HG03460 (cell line): Measurements from ENCODE around the gene MAD1L1.

Experiments used
- ATAC-seq: cut with Tn5 transposase; IDR thresholded peaks from one replicate; pipeline ENCODE4 v1.9.1; 2021; ENCODE audit not compliant: unreplicated experiment

MAD1L1 gene

GRCh38 chr7:2018569-2019460, 213.9 kb downstream of the MAD1L1 start:
- ATAC-seq = no peak

DNA sequence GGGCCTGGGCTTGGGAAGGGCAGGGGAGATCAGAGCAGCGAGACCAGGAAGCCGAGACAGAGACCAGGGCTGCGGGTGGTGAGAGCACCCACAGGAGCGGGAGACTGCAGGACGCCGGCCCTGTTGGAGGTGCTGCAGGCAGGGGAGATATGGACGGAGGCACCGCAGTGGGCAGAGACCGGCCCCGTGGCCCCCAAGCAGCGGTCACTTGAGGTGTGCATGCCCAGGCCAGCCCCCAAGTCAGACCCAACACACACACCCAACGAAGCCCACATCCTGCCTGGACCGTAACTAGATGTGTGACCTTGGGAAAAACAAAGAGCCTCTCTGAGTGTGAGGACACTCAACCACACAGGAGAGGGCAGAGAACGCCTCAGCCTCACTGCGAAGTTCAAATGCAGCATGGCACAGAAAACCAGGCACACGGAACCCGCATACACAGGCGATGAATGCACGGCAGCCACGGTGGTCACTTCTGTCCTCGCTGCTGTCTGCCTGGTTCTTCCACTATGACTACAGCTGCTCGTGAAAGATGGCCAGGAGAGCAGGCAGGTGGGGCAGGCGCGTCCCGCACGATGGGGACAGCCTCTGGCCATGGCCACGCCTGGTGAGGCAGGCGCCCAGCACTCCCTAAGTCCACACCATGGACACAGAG, 214.7 kb downstream of the MAD1L1 start:
- no peak for ATAC-seq

GRCh38 chr7:2017481-2017891, 215.3 kb downstream of the MAD1L1 start:
- ATAC-seq = no peak

DNA sequence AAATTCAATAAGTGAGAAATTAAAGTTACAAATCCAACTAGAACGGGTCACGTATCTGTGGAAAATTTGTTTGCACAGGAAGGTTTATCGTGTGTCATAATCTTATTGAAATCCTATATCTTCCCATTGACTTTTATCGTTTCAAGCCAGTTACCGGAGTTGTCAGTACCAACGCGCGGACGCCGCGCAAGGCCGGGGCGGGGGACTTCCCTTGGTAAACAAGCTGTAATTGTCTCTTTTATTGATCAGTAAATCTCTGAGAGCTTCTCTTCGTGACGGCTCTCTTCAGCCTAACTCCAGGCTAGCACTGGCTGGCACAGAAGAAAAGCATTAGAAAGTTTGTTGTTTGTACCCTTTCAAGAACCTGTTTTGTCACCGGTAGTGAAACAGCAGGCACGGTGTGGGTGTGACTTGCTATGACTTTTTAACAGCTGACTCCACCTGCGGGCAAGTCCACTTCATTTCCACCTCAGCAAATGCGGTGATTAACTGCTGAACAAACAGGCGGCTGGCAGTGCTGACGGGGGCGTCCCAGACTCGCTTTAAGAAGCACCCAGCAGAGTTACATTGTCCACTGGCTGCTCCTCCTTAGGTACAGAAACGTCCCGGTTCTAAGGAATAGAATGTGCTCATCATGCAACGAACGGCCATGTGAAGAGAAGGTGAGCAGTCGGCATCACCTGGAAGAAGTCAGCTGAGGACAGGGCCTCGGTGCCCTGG, 215.8 kb downstream of the MAD1L1 start:
- ATAC-seq = no peak

DNA sequence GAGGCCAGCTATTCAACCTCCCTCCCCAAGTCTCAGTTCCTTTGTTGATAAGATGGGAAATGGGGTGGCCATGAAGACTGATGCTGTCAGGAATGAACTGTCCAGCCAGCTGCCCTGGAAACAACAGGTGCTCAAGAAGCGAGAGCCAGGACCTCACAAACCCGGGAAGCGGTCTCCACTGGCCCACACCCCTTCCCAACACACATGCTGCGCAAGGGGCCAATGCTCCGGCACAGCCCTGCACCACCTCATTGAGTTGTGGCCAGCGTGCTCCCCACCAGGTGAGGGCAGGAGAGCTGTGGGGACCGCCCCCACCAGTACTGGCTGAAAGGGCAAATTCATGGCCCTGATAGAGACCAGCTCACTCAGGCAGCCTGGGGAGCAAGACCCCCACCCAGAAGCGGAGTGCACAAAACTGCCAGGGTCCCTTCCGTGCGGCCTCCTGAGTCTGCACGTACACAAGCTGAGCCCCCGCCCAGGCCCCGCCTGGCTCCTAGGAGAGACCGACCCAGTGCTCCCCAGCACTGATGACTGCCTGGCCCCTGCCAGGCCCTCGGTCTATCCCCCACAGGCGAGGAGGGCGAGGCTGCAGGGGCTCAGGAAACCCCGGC, 216.6 kb downstream of the MAD1L1 start:
- no peak for ATAC-seq

DNA sequence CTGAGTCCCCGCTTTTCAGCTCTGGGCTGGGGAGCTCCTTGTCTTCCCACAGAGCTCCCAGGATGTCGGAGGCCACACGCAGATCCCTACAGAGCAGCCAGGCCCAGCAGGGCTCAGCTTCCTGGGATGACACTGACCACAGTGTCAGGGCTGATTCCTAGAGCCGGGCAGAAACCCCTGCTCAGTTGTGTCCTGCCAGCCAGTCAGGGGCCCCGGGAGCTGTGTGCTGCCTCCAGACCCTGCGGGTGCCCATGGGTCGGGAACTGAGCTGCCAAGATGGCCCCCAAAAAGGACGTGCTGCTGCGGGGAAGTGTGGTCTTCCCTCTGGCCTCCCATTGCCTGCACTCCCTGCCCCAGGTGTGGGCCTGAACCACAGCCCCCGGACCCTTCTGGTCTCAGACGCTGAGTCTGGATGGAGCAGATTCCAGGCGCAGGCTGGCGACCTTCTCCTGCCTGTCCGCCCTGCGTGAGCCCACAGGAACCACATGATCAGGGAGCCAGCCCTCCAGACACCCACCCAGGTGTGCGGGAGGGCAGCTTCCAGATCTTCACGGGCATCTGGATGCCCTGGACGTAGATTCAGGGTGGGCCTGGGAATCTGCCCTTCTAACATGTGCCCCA, 217.4 kb downstream of the MAD1L1 start:
- ATAC-seq = no peak

GRCh38 chr7:2014391-2015241, 218.1 kb downstream of the MAD1L1 start:
- no peak for ATAC-seq

DNA sequence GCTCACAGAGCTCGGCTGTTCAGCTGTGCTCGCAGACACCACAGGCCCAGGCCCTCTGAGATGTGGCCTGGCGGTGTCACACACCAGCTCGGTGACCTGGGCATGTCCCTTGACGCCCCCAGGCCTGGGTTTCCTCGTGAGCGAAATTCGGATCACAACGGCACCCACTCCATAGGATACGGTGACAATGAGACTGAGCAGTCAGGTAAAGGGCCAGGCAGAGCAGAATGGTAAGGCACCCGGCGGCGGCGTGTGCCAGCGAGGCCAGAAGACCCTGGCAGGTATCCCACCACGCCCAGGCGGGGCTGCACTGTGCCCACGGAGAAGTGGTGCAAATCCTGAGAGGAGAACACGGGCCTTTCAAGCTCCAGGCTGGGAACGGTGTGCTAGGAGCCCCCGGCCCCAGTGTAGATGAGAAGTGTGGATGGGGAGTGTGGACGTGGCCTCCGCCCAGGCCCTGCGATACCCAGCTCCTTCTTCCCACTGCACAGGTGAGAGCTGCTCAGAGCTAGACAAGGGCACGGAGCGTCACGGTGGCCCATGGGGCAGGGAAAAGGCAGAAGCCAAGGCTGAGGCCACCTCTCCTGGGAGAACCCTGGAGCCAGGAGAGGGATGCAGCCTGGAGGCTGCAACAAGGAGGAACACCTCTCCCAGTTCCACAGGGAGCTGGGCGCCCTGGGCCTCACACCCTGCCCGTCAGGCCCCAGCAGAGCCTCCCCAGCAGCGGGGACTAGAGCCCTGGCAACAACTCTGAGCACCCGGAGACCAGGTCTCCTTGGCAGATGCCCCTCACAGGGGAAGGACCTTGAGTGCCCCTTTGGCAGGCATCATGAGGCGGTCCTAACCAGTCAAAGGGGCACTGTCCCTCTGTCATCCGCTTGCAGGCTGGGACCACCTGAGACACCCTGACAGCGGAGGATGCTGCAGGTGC, 219.1 kb downstream of the MAD1L1 start:
- no peak for ATAC-seq

- ATAC-seq = no peak
Measured at GRCh38 chr7:2012981-2013380, 219.8 kb downstream of the MAD1L1 start.

- ATAC-seq = no peak
Measured at GRCh38 chr7:2012044-2012900, 220.5 kb downstream of the MAD1L1 start.

DNA sequence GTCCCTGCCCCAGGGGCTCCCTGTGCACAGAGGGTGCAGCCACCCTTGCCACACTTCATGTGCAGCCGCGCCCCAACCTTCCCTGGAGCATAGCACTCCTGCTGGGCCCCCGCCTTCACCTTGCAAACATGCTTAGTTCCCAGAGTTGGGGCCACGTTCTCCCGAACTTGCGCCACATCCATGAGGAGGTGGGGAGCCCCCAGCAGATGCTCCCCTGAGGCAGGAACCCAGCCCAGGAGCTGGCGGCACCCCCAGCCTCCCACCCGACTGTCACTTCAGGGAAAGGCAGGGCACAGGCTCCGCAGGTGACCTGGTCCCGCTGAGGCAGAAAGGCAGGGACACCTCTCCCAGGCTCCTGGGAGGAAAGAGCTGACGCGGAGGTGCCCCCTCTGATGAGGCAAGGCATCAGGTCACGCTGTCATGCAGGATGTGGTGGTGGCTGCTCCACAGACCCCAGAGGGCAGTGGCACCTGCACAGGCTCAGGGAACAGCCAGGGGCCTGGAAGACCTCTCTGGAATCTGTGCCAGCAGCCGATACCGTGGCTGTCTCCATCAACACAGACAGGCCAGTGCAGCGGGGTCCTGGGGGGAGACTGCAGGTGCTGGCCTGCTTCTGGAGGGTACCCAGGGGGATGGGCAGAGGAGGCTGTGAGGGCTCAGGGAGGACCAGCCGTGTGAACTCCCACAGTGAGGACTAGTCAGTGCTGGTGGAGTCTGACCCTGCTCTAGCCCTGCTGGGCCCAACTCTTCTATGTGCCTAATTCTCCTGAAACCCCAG, 221.3 kb downstream of the MAD1L1 start:
- no peak for ATAC-seq

- ATAC-seq = no peak
Measured at GRCh38 chr7:2010551-2011265, 222.0 kb downstream of the MAD1L1 start.

GRCh38 chr7:2010101-2010500, 222.6 kb downstream of the MAD1L1 start:
- no peak for ATAC-seq

DNA sequence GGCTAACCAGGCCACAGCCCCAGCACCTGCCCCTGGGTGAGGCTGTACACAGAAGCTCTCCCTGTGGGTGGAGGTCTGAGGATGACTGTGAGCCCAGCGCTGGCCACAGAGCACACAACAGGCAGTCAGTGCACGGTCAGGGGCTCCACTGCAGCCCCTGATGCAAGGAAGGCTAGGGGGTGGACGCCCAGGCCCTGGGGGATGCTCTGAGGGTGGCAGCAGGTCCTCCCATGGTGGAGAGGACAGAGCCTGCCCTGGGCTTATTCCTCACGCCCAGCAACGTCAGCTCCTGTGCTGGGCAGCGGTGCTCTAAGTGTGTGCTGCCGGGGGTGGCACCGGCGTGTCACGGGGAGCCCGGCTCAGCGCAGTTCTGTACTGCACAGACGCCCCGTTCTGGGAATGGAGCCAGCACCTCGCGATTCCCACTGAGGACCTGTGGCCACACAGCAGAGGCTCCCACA, 223.2 kb downstream of the MAD1L1 start:
- ATAC-seq = no peak

- ATAC-seq = no peak
Measured at GRCh38 chr7:2008936-2009540, 223.7 kb downstream of the MAD1L1 start.
